GM12892 (cell line): ENCODE data around the gene NCBP3.

Source experiments
- POLR2A ChIP-seq: IDR thresholded peaks from 2 replicates; pipeline ENCODE4 v1.6.1; 2011; ENCODE audit warnings: low read depth, low read length, control low read depth
- POLR2AphosphoS5 ChIP-seq: IDR thresholded peaks from 2 replicates; pipeline ENCODE4 v1.6.1; 2011; ENCODE audit warnings: low read depth, low read length, control low read depth

DNA sequence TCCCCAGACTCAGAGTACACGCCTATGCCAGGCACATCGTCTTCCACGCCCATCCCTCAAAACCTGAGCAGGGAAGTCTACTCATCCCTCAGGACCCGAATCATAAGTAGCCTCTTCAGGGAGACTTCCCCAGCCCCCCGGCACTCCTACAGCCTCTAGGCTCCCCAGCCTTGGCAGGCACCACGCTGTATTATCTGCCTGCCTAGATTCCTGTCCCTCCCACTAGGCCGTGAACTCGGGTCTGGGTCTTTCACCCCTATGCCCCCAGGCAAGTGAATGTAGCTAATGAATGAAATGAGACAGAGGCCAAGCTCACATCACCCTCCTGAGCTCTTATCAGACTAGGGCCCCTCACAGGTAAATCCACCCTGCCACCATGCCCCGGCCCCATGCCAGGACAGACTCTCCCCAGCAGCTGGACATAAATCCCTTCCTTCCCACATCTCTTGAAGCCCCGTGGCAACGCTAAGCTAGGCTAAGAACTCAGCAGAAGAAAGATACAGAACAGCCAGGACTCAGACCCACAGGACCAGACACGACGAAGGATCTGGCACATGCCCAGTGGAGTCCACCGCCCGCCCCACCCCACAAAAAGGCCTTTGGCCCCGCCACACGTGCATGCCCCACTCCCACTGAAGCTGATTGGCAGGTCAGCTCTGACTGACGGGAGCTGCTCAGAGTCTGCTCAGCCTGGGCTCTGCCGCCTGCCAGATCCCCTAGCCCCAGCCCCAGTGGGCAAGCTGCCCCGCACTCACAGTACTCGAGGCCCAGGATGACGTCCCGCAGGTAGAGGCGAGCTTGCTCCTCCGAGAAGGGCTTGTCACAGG lies 33.8 kb upstream of the NCBP3 start:
- TF ChIP-seq POLR2AphosphoS5 (no peak), POLR2A (no peak)
